K562 (cell line): ENCODE data around the gene MARCKSL1. TPM values are rescaled to one million over a fixed set of nuclear protein-coding genes. Genes with fewer than 3 reads are reported as not detected.

Experiments used
- BMI1 ChIP-seq: fragments of 150-350 bp; IDR thresholded peaks from 2 replicates; pipeline ENCODE4 v1.6.1; 2014; ENCODE audit warnings: low read length
- CXXC5 ChIP-seq: fragments of 250-450 bp; sonication (Bioruptor Pico); IDR thresholded peaks from 2 replicates; pipeline ENCODE4 v1.8.0; 2022; ENCODE audit warnings: inconsistent platforms, mild to moderate bottlenecking, moderate library complexity
- HEY1 ChIP-seq: fragments of 250-450 bp; sonication (Bioruptor Pico); IDR thresholded peaks from 2 replicates; pipeline ENCODE4 v1.5.0; 2020; ENCODE audit warnings: mild to moderate bottlenecking, moderate library complexity, borderline replicate concordance
- HLTF ChIP-seq: fragments of 450-650 bp; IDR thresholded peaks from 2 replicates; pipeline ENCODE4 v1.6.1; 2016
- NCOA2 ChIP-seq, 2 experiments: fragments of 450-650 bp; IDR thresholded peaks; 2 replicates each; pipeline ENCODE4 v1.6.1; 2018; ENCODE audit warnings: mild to moderate bottlenecking in 2 of 2, moderate library complexity in 1 of 2; ENCODE audit not compliant: partially characterized antibody in 2 of 2
- NELFE ChIP-seq: IDR thresholded peaks from 2 replicates; pipeline ENCODE4 v1.6.1; 2011; ENCODE audit warnings: mild to moderate bottlenecking; ENCODE audit not compliant: insufficient read depth, insufficient read length
- PHTF2 ChIP-seq: fragments of 250-450 bp; sonication (Bioruptor Pico); IDR thresholded peaks from 2 replicates; pipeline ENCODE4 v1.5.0; 2021; ENCODE audit warnings: mild to moderate bottlenecking
- PYGO2 ChIP-seq: fragments of 450-650 bp; IDR thresholded peaks from 2 replicates; pipeline ENCODE4 v1.6.1; 2016; ENCODE audit warnings: mild to moderate bottlenecking, missing genetic modification characterization, moderate library complexity, missing compliant biosample characterization
- SAFB ChIP-seq: fragments of 200-400 bp; formaldehyde crosslinking; IDR thresholded peaks from 2 replicates; pipeline ENCODE4 v1.6.1; 2017; ENCODE audit warnings: low read depth, low read length, borderline replicate concordance
- ZNF76 ChIP-seq: fragments of 250-450 bp; sonication (Bioruptor Pico); IDR thresholded peaks from 2 replicates; pipeline ENCODE4 v1.4.0; 2020; ENCODE audit warnings: mild to moderate bottlenecking, moderate library complexity, borderline replicate concordance
- polyA plus RNA-seq, 8 experiments: library from polyadenylated mRNA; depleted of rRNA in 4 of 8; stranded (reverse) in 5 of 8; unstranded in 3 of 8; fragments of >200 nt; fragmentation: Nextera tagmentation in 2 of 8; fragmentation: Illumina TruSeq in 1 of 8; extraction: Ambion mirVana in 2 of 8; extraction: Trizol in 1 of 8; gene quantifications; 2 replicates each; pipeline versions ENCODE4 v1.2.1 to v1.2.3, GENCODE V29; 2011 to 2014; ENCODE audit warnings: inconsistent platforms in 1 of 8, missing spikeins in 1 of 8
- total RNA-seq, 7 experiments: library from RNA; depleted of rRNA in 6 of 7; stranded (reverse); fragments of >200 nt in 6 of 7; fragmentation: Illumina TruSeq in 2 of 7; extraction: Trizol in 2 of 7; gene quantifications; 2 replicates each; pipeline versions ENCODE4 v1.2.1 to v1.2.3, GENCODE V29; 2011 to 2021; ENCODE audit warnings: low replicate concordance in 1 of 7
- TF ChIP-seq, protein P1 (sequence below): fragments of 450-650 bp; formaldehyde crosslinking; IDR thresholded peaks from 2 replicates; pipeline ENCODE4 v1.4.0; 2020; ENCODE audit warnings: mild to moderate bottlenecking, moderate library complexity
- TF ChIP-seq, protein P2 (sequence below): fragments of 450-650 bp; IDR thresholded peaks from 2 replicates; pipeline ENCODE4 v1.6.1; 2016; ENCODE audit warnings: mild to moderate bottlenecking, moderate library complexity
- TF ChIP-seq, protein P3 (sequence below): fragments of 450-650 bp; IDR thresholded peaks from 2 replicates; pipeline ENCODE4 v1.6.1; 2017; ENCODE audit warnings: antibody characterized with exemption

MARCKSL1 gene
- total and polyA plus RNA-seq, 9 of the 15 experiments (the other 6 are each of a cell fraction or from before 2014, with no cell fraction given) = 14.7 to 325 (median 155) TPM

DNA sequence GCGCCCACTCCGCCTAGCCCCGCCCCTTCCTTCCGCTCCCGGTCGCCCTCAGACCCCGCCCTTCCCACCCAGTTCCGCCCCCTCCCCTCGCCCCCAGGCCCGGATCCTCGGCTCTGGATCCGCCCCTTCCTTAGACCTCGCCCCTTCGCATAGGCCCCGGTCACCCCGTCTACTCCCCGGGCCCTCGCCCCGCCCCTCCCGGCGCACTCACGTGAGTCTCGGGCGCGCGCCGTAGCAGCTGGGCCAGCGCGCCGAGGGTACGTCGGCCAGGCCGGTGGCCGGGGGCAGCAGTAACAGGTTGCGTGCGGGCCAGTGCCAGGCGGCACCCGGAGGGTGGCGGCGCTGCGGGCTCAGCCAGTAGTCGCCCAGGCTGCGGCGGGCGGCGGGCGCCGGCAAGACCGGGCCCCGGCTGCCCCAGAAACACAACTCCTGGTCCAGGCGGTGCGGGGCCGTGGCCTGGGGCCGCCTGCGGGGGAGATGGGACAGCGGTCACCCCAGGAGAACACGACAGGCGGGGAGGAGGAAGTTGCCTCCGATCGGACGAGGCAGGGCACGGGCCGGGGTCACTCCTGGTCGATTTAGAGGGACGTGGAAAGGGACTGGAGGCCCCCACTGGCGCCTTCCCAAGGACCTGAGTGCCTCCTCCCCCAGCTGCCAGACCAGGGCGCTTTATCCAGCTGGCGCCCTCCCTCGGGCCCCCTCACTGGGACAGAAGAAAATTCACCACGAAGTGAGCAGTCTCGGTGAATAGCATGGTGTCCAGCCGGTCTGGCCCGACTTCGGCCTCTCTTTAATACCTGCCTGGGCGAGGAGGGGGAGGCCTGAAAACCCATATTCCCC lies 15.6 kb upstream of the MARCKSL1 start (continued):
- TF ChIP-seq, protein P1, sequence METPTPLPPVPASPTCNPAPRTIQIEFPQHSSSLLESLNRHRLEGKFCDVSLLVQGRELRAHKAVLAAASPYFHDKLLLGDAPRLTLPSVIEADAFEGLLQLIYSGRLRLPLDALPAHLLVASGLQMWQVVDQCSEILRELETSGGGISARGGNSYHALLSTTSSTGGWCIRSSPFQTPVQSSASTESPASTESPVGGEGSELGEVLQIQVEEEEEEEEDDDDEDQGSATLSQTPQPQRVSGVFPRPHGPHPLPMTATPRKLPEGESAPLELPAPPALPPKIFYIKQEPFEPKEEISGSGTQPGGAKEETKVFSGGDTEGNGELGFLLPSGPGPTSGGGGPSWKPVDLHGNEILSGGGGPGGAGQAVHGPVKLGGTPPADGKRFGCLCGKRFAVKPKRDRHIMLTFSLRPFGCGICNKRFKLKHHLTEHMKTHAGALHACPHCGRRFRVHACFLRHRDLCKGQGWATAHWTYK = peak; percentile 50; the same call in 1 of the 2 replicates
- no peak for TF ChIP-seq ZNF76 (CRISPR knock-in tag)
- TF ChIP-seq PHTF2 (CRISPR knock-in tag) = no peak
- TF ChIP-seq, protein P2, sequence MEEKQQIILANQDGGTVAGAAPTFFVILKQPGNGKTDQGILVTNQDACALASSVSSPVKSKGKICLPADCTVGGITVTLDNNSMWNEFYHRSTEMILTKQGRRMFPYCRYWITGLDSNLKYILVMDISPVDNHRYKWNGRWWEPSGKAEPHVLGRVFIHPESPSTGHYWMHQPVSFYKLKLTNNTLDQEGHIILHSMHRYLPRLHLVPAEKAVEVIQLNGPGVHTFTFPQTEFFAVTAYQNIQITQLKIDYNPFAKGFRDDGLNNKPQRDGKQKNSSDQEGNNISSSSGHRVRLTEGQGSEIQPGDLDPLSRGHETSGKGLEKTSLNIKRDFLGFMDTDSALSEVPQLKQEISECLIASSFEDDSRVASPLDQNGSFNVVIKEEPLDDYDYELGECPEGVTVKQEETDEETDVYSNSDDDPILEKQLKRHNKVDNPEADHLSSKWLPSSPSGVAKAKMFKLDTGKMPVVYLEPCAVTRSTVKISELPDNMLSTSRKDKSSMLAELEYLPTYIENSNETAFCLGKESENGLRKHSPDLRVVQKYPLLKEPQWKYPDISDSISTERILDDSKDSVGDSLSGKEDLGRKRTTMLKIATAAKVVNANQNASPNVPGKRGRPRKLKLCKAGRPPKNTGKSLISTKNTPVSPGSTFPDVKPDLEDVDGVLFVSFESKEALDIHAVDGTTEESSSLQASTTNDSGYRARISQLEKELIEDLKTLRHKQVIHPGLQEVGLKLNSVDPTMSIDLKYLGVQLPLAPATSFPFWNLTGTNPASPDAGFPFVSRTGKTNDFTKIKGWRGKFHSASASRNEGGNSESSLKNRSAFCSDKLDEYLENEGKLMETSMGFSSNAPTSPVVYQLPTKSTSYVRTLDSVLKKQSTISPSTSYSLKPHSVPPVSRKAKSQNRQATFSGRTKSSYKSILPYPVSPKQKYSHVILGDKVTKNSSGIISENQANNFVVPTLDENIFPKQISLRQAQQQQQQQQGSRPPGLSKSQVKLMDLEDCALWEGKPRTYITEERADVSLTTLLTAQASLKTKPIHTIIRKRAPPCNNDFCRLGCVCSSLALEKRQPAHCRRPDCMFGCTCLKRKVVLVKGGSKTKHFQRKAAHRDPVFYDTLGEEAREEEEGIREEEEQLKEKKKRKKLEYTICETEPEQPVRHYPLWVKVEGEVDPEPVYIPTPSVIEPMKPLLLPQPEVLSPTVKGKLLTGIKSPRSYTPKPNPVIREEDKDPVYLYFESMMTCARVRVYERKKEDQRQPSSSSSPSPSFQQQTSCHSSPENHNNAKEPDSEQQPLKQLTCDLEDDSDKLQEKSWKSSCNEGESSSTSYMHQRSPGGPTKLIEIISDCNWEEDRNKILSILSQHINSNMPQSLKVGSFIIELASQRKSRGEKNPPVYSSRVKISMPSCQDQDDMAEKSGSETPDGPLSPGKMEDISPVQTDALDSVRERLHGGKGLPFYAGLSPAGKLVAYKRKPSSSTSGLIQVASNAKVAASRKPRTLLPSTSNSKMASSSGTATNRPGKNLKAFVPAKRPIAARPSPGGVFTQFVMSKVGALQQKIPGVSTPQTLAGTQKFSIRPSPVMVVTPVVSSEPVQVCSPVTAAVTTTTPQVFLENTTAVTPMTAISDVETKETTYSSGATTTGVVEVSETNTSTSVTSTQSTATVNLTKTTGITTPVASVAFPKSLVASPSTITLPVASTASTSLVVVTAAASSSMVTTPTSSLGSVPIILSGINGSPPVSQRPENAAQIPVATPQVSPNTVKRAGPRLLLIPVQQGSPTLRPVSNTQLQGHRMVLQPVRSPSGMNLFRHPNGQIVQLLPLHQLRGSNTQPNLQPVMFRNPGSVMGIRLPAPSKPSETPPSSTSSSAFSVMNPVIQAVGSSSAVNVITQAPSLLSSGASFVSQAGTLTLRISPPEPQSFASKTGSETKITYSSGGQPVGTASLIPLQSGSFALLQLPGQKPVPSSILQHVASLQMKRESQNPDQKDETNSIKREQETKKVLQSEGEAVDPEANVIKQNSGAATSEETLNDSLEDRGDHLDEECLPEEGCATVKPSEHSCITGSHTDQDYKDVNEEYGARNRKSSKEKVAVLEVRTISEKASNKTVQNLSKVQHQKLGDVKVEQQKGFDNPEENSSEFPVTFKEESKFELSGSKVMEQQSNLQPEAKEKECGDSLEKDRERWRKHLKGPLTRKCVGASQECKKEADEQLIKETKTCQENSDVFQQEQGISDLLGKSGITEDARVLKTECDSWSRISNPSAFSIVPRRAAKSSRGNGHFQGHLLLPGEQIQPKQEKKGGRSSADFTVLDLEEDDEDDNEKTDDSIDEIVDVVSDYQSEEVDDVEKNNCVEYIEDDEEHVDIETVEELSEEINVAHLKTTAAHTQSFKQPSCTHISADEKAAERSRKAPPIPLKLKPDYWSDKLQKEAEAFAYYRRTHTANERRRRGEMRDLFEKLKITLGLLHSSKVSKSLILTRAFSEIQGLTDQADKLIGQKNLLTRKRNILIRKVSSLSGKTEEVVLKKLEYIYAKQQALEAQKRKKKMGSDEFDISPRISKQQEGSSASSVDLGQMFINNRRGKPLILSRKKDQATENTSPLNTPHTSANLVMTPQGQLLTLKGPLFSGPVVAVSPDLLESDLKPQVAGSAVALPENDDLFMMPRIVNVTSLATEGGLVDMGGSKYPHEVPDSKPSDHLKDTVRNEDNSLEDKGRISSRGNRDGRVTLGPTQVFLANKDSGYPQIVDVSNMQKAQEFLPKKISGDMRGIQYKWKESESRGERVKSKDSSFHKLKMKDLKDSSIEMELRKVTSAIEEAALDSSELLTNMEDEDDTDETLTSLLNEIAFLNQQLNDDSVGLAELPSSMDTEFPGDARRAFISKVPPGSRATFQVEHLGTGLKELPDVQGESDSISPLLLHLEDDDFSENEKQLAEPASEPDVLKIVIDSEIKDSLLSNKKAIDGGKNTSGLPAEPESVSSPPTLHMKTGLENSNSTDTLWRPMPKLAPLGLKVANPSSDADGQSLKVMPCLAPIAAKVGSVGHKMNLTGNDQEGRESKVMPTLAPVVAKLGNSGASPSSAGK = peak; percentile 39; the same call in 1 of the 2 replicates
- TF ChIP-seq BMI1 = no peak
- TF ChIP-seq, protein P3, sequence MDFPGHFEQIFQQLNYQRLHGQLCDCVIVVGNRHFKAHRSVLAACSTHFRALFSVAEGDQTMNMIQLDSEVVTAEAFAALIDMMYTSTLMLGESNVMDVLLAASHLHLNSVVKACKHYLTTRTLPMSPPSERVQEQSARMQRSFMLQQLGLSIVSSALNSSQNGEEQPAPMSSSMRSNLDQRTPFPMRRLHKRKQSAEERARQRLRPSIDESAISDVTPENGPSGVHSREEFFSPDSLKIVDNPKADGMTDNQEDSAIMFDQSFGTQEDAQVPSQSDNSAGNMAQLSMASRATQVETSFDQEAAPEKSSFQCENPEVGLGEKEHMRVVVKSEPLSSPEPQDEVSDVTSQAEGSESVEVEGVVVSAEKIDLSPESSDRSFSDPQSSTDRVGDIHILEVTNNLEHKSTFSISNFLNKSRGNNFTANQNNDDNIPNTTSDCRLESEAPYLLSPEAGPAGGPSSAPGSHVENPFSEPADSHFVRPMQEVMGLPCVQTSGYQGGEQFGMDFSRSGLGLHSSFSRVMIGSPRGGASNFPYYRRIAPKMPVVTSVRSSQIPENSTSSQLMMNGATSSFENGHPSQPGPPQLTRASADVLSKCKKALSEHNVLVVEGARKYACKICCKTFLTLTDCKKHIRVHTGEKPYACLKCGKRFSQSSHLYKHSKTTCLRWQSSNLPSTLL = no peak
- TF ChIP-seq NELFE = no peak
- TF ChIP-seq PYGO2 (tag) = no peak
- TF ChIP-seq HLTF = no peak
- TF ChIP-seq SAFB = no peak
- TF ChIP-seq HEY1 = no peak
- TF ChIP-seq CXXC5 = peak; percentile 95
- TF ChIP-seq NCOA2 (IDR thresholded peaks at IDR 0.05; ENCODE audit: partially characterized antibody in 2 of 2) = no peak
